GM23248 (cell line): ENCODE results near the gene GPX5. TPM values are rescaled to one million over a fixed set of nuclear protein-coding genes. Genes with fewer than 3 reads are reported as not detected.
"Not testable (repeated sequence)": the region's sequence is repeated elsewhere in the genome, so short reads cannot be mapped to it uniquely, and the experiment has no call there.

Source experiments
- DNase-seq: peaks from one replicate; pipeline ENCODE4 v3.0.0-alpha.2; 2015
- H2AFZ ChIP-seq: fragments of 200-600 bp; sonication (generic); 2 replicates; pipeline ENCODE4 v1.6.1; 2016; ENCODE audit warnings: antibody characterized with exemption
- H3F3A ChIP-seq: fragments of 200-600 bp; sonication (generic); 2 replicates; pipeline ENCODE4 v1.6.1; 2016; ENCODE audit warnings: mild to moderate bottlenecking, antibody characterized with exemption, mixed run types; ENCODE audit not compliant: insufficient read depth
- H3K27ac ChIP-seq: fragments of 200-600 bp; sonication (generic); 2 replicates; pipeline ENCODE4 v1.5.1; 2016; ENCODE audit warnings: mild to moderate bottlenecking
- H3K27me3 ChIP-seq: fragments of 200-600 bp; sonication (generic); replicated peaks from 2 replicates; pipeline ENCODE4 v1.6.1; 2016; ENCODE audit warnings: mild to moderate bottlenecking; ENCODE audit not compliant: insufficient read depth
- H3K36me3 ChIP-seq: fragments of 200-600 bp; sonication (generic); 2 replicates; pipeline ENCODE4 v1.6.1; 2016; ENCODE audit warnings: low read depth, mild to moderate bottlenecking
- H3K4me1 ChIP-seq: fragments of 200-600 bp; sonication (generic); 2 replicates; pipeline ENCODE4 v1.6.1; 2016; ENCODE audit warnings: mild to moderate bottlenecking; ENCODE audit not compliant: insufficient read depth
- H3K4me2 ChIP-seq: fragments of 200-600 bp; sonication (generic); one replicate; pipeline ENCODE4 v1.6.1; 2016; ENCODE audit warnings: mild to moderate bottlenecking; ENCODE audit not compliant: unreplicated experiment
- H3K4me3 ChIP-seq: fragments of 200-600 bp; sonication (generic); 2 replicates; pipeline ENCODE4 v1.5.1; 2016; ENCODE audit warnings: mild to moderate bottlenecking
- H3K79me2 ChIP-seq: fragments of 200-600 bp; sonication (generic); 2 replicates; pipeline ENCODE4 v1.6.1; 2016; ENCODE audit warnings: mild to moderate bottlenecking; ENCODE audit not compliant: insufficient read depth
- H3K9ac ChIP-seq: fragments of 200-600 bp; sonication (generic); 2 replicates; pipeline ENCODE4 v1.6.1; 2016; ENCODE audit warnings: mild to moderate bottlenecking
- H3K9me2 ChIP-seq: fragments of 200-600 bp; sonication (generic); 2 replicates; pipeline ENCODE4 v1.6.1; 2016; ENCODE audit warnings: mixed run types, mild to moderate bottlenecking, moderate library complexity; ENCODE audit not compliant: insufficient read depth
- H3K9me3 ChIP-seq: fragments of 200-600 bp; sonication (generic); one replicate; pipeline ENCODE4 v1.6.1; 2017; ENCODE audit warnings: low read depth
- H4K20me1 ChIP-seq: fragments of 200-600 bp; sonication (generic); 2 replicates; pipeline ENCODE4 v1.6.0; 2016; ENCODE audit not compliant: insufficient read depth
- EZH2 ChIP-seq: fragments of 200-600 bp; sonication (generic); IDR thresholded peaks from 2 replicates; pipeline ENCODE4 v1.6.1; 2018; ENCODE audit warnings: antibody characterized with exemption, mild to moderate bottlenecking; ENCODE audit not compliant: insufficient read depth, poor library complexity, severe bottlenecking
- EZH2phosphoT487 ChIP-seq: fragments of 200-600 bp; sonication (generic); IDR thresholded peaks from 2 replicates; pipeline ENCODE4 v1.6.1; 2018; ENCODE audit warnings: antibody characterized with exemption, moderate library complexity, mild to moderate bottlenecking, low read depth; ENCODE audit not compliant: insufficient read depth
- WGBS, 2 experiments: methylation state at CpG; one replicate each; pipeline ENCODE4 v1.1.6; 2015 to 2017; ENCODE audit warnings: low lambda C conversion rate in 2 of 2, low coverage in 1 of 2; ENCODE audit errors: missing lambda C conversion rate in 2 of 2; 5-methylcytosine and 5-hydroxymethylcytosine counted together
- in situ Hi-C: fragments of 300-500 bp; cut with MboI; formaldehyde crosslinking; loops from 2 replicates; pipeline ENCODE4 v1.15.0; 2020
- polyA plus RNA-seq: library from polyadenylated mRNA; unstranded; fragments of >200 nt; fragmentation: Nextera tagmentation; extraction: Ambion mirVana; gene quantifications from 2 replicates; pipeline ENCODE4 v1.2.1, GENCODE V29; 2016
- total RNA-seq: library from RNA; depleted of rRNA; stranded (reverse); fragments of >200 nt; shearing (Covaris generic); gene quantifications from 2 replicates; pipeline ENCODE4 v1.2.3, GENCODE V29; 2014

Gene GPX5
- total and polyA plus RNA-seq, 2 experiments from 2014 or later, result not detected

DNA sequence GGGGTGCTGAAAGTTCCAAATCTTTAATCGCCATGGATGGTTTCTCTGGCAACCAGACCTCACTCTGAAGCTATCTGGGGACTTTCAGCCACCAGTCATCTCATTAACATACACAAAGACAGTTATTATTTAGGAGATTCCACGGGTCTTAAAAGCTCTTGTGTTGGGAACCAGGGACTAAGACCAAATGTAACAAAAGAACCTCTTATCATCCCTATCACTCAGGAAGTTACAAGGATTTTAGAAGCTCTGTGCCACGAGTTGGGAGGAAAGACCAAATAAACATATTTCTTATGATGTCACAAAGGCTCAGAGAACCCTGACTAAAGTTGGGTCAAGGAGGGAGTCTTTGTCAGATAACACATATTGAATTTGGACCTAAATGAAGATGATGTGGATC, 27.8 kb upstream of the GPX5 start:
- Histone ChIP-seq H2AFZ (no peak overlapping the region), H3F3A (no peaks in the 10 kb centered on the region), H3K4me1 (no peaks in the 10 kb centered on the region), H4K20me1 (no peaks in the 10 kb centered on the region), H3K9ac (no peak overlapping the region), H3K36me3 (no peaks in the 10 kb centered on the region), H3K4me3 (no peak overlapping the region), H3K27me3 (peaks cover 4% of the 10 kb centered on the region; the same call in 1 of the 2 replicates), H3K79me2 (no peaks in the 10 kb centered on the region), H3K4me2 (no peak overlapping the region), H3K9me3 (no peaks in the 10 kb centered on the region), H3K9me2 (no peaks in the 10 kb centered on the region), H3K27ac (no peak overlapping the region)
- WGBS, 2 experiments, result 8 to 11% methylated on average over 3 of the region's 3 CpGs
- in situ Hi-C loops, result no loop called here
- no peak for DNase-seq
- TF ChIP-seq EZH2 (no peak), EZH2phosphoT487 (no peak)

DNA sequence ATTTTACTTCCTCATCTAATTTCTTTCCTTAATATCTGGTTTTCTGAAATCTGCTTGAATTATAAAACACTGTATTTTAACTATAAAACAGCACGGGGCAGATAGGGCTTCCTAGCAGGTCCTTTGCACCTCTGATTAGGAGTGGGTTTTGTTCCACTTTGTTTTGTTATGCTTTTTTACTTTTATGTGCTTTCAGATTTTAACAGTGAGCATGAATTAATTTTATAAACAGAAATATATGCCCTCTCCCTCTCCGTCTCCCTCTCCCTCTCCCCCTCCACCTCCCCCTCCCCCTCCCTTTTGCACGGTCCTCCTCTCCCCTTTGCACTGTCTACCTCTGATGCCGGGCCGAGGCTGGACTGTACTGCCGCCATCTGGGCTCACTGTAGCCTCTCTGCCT, 24.4 kb upstream of the GPX5 start:
- Histone ChIP-seq H3K4me1 (no peaks in the 10 kb centered on the region), H3K9ac (no peak overlapping the region), H4K20me1 (no peaks in the 10 kb centered on the region), H3K36me3 (no peaks in the 10 kb centered on the region), H3K27me3 (peaks cover 6% of the 10 kb centered on the region; the same call in 1 of the 2 replicates), H3K27ac (no peak overlapping the region), H3K4me3 (no peak overlapping the region), H2AFZ (no peak overlapping the region), H3K9me3 (no peaks in the 10 kb centered on the region), H3K79me2 (no peaks in the 10 kb centered on the region), H3K9me2 (no peaks in the 10 kb centered on the region), H3K4me2 (no peak overlapping the region), H3F3A (no peaks in the 10 kb centered on the region)
- in situ Hi-C loops, result no loop called here
- DNase-seq, result no peak
- TF ChIP-seq EZH2phosphoT487 (no peak), EZH2 (no peak)
- 45 to 55% methylated on average over 4 to 6 of the region's 6 CpGs for WGBS, 2 experiments

DNA sequence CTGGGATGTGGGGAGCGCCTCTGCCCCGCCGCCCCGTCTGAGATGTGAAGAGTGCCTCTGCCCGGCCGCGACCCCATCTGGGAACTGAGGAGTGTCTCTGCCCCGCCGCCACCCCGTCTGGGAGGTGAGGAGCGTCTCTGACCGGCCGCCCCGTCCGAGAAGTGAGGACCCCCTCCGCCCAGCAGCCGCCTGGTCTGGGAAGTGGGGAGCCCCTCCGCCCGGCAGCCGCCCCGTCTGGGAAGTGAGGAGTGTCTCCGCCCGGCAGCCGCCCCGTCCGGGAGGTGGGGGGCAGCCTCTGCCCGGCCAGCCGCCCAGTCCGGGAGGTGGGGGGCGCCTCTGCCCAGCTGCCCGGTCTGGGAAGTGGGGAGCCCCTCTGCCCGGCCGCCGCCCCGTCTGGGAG, 23.5 kb upstream of the GPX5 start:
- in situ Hi-C loops, result not testable (repeated sequence)

DNA sequence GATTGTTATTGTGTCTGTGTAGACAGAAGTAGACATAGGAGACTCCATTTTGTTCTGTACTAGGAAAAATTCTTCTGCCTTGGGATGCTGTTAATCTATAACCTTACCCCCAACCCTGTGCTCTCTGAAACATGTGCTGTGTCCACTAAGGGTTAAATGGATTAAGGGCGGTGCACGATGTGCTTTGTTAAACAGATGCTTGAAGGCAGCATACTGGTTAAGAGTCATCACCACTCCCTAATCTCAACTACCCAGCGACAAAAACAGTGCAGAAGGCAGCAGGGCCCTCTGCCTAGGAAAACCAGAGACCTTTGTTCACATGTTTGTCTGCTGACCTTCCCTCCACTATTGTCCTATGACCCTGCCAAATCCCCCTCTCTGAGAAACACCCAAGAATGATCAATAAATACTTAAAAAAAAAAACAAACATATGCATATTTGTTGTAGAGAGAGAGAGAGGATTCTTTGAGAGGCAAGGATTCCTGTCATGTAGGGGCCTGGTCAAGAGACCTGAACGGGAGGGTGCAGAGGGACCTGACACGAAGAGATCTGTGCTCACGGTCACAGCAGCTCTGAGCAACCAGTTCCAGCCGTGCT, 22.9 kb upstream of the GPX5 start:
- DNase-seq, H3K27me3 ChIP-seq, H4K20me1 ChIP-seq, H3K36me3 ChIP-seq, H3K27ac ChIP-seq, H3K79me2 ChIP-seq, H3K4me3 ChIP-seq, H2AFZ ChIP-seq, H3K4me2 ChIP-seq, in situ Hi-C loops, H3K4me1 ChIP-seq, H3F3A ChIP-seq, H3K9ac ChIP-seq, H3K9me3 ChIP-seq, H3K9me2 ChIP-seq: not testable (repeated sequence)
- 14% methylated on average over 7 of the region's 7 CpGs for WGBS, 2 experiments

More for the DNA sequence above, 23.5 kb upstream of the GPX5 start:
- H3K36me3 ChIP-seq, DNase-seq, H3K27me3 ChIP-seq, H3F3A ChIP-seq, H2AFZ ChIP-seq, H3K9me3 ChIP-seq, H4K20me1 ChIP-seq, H3K9ac ChIP-seq, H3K4me3 ChIP-seq, H3K4me2 ChIP-seq, H3K79me2 ChIP-seq, H3K9me2 ChIP-seq, H3K27ac ChIP-seq, H3K4me1 ChIP-seq: not testable (repeated sequence)
- WGBS, 2 experiments, result 82% methylated on average over 30 of the region's 35 CpGs; no CpG with 5 or more reads in 1 of the 2 experiments

DNA sequence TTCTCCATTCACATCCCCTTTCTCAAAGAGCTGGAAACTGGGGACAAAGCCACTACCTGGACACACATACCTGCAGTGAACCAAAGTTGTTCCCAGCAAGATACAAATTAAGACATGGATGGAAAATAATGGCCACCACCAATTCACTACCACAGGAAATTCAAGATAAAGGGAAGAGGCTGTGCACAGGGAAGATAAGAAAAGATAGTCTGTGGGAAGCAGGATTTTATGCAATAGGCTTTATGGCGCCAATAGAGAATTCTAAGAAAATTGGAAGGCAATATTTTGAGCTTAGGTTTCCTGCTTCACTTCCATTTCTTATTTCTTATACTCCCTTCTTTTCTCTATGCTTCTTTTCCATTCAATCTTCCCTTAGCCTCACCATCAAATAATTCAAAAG, 19.9 kb upstream of the GPX5 start:
- H3K9me2 ChIP-seq, result no peaks in the 10 kb centered on the region
- WGBS, 2 experiments, result 41 to 53% methylated on average over 1 of the region's 1 CpG
- peaks cover 6% of the 10 kb centered on the region; the same call in 1 of the 2 replicates for H3K27me3 ChIP-seq
- no peak overlapping the region for H2AFZ ChIP-seq
- no peaks in the 10 kb centered on the region for H3K4me1 ChIP-seq
- no peak overlapping the region for H3K27ac ChIP-seq
- in situ Hi-C loops, result no loop called here
- no peak for DNase-seq
- no peak overlapping the region for H3K4me3 ChIP-seq
- H3F3A ChIP-seq, result no peaks in the 10 kb centered on the region
- no peak overlapping the region for H3K4me2 ChIP-seq
- H3K9me3 ChIP-seq, result no peaks in the 10 kb centered on the region
- TF ChIP-seq EZH2, result no peak
- no peak for TF ChIP-seq EZH2phosphoT487
- no peaks in the 10 kb centered on the region for H4K20me1 ChIP-seq
- no peaks in the 10 kb centered on the region for H3K79me2 ChIP-seq
- H3K36me3 ChIP-seq, result no peaks in the 10 kb centered on the region
- no peak overlapping the region for H3K9ac ChIP-seq
